ENCODE measurements around the gene AKIRIN2. TPM values are rescaled to one million over a fixed set of nuclear protein-coding genes. Genes with fewer than 3 reads are reported as not detected.

Gene AKIRIN2
- total RNA-seq, 1 donor from 2014 or later, result 76.4 TPM

DNA sequence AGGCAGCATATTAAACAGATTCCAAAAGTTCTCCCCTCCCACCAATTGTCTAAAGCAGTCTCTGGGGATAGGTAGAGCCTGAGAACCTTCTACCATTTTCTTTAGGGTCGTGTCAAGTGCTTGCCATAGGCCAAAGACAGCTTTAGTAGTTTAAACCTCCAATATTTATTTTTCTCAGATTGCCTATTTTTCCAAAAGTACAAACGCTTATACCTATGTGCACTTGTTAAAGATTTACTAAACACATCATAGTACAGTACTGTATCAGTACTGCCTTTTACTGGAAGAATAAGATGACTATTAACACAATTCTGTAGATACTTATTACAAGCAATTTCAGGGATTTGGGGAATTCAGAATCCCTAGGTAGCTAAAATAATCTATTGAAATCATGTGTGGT lies 29.4 kb downstream of the AKIRIN2 start:
- DNase-seq, result no peak
- no peak for ATAC-seq (ENCODE audit: low read depth)
- POLR2A ChIA-PET, result interaction anchor here (0.7 kb wide), 2 partner anchors 12 to 29 kb away, joined by 3 to 6 read pairs; no protein-coding TSS in a partner anchor
- TF ChIP-seq, protein P1, sequence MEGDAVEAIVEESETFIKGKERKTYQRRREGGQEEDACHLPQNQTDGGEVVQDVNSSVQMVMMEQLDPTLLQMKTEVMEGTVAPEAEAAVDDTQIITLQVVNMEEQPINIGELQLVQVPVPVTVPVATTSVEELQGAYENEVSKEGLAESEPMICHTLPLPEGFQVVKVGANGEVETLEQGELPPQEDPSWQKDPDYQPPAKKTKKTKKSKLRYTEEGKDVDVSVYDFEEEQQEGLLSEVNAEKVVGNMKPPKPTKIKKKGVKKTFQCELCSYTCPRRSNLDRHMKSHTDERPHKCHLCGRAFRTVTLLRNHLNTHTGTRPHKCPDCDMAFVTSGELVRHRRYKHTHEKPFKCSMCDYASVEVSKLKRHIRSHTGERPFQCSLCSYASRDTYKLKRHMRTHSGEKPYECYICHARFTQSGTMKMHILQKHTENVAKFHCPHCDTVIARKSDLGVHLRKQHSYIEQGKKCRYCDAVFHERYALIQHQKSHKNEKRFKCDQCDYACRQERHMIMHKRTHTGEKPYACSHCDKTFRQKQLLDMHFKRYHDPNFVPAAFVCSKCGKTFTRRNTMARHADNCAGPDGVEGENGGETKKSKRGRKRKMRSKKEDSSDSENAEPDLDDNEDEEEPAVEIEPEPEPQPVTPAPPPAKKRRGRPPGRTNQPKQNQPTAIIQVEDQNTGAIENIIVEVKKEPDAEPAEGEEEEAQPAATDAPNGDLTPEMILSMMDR (IDR thresholded peaks at IDR 0.05), result no peak
- no peak overlapping the region for H3K4me3 Mint-ChIP-seq
- peaks cover 73% of the 10 kb centered on the region for H3K36me3 Mint-ChIP-seq (ENCODE audit: low read depth)
- no peak overlapping the region for H3K27ac Mint-ChIP-seq
- peaks cover 13% of the 10 kb centered on the region for H3K4me1 Mint-ChIP-seq
- intact Hi-C loops (cut with micrococcal nuclease), result no loop called here
- CTCF ChIA-PET, result no interaction called here
- H3K9me3 Mint-ChIP-seq, result no peaks in the 10 kb centered on the region
- no peaks in the 10 kb centered on the region for H3K27me3 Mint-ChIP-seq

DNA sequence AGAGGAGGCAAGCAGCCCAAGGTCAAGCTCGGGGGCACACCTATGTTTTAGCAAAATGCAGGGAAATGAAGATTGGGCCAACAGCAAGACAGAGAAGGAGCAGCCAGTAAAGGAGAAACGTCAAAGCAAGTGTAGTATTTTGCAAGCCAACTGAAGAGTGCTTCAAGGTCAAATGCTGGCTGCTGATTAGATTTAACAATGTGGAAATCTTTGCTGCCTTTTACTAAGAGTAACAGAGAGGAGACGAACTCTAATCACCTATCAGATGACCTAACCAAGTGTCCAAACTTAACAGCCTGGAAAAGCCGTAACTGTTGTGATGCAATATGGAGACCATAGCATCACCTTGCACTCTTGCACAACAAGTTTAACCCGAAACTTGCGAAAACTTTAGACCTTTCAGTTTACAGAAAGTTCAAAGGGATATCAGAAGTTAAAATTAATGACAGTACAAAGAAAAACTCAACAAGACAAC lies 30.4 kb downstream of the AKIRIN2 start:
- no peak for ATAC-seq (ENCODE audit: low read depth)
- Mint-ChIP-seq H3K9me3 (no peaks in the 10 kb centered on the region), H3K4me3 (no peak overlapping the region), H3K4me1 (peaks cover 13% of the 10 kb centered on the region), H3K27me3 (no peaks in the 10 kb centered on the region), H3K36me3 (ENCODE audit: low read depth) (peaks cover 75% of the 10 kb centered on the region), H3K27ac (no peak overlapping the region)
- POLR2A ChIA-PET, result interaction anchor here (0.5 kb wide), 1 partner anchor 20 kb away, joined by 4 read pairs; no protein-coding TSS in a partner anchor
- DNase-seq, result no peak
- CTCF ChIA-PET, result no interaction called here
- TF ChIP-seq, protein P1 (IDR thresholded peaks at IDR 0.05), result no peak
- intact Hi-C loops (cut with micrococcal nuclease), result no loop called here

DNA sequence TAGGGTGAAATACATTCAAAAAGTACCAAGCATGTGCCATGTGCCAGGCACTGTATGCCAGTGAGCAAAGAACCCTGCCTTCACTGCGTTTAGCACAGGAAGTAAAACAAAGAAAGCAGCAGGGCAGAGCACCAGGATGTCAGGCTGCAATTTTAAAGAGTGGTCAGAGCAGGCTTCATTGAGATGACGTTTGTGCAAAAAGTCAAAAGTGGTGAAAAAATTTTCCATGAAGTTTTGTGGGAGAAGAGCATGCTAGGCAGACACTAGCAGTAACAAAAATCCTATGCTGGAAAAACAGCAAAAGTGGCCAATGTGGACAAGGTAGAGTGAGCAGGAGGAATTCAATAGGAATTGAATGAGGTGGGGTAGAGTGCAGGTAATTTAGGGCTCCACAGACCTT lies 31.3 kb downstream of the AKIRIN2 start:
- ChIA-PET CTCF (no interaction called here), POLR2A (no interaction called here)
- Mint-ChIP-seq H3K4me3 (no peak overlapping the region), H3K27me3 (no peaks in the 10 kb centered on the region), H3K27ac (peak overlapping the region; percentile 8), H3K4me1 (peaks cover 13% of the 10 kb centered on the region), H3K36me3 (ENCODE audit: low read depth) (peaks cover 69% of the 10 kb centered on the region), H3K9me3 (no peaks in the 10 kb centered on the region)
- DNase-seq (no peak), ATAC-seq (ENCODE audit: low read depth) (no peak)
- intact Hi-C loops (cut with micrococcal nuclease), result no loop called here
- TF ChIP-seq, protein P1 (IDR thresholded peaks at IDR 0.05), result no peak

DNA sequence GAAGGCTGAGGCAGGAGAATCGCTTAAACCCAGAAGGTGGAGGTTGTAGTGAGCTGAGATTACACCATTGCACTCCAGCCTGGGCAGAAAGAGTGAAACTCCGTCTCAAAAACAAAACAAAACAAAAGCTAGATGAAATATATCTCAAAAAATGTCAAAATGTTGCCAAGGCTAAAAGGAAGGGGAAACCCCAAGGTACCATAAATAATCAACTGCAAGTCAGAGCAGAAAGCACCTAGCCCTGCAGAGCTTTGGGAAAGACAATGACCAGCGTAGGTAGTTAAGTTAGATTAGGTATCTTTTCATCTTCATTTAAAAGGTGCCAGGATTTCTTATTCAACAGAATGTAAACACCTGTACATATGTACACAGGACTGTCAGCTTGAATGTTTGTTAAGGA lies 33.0 kb downstream of the AKIRIN2 start:
- TF ChIP-seq, protein P1 (IDR thresholded peaks at IDR 0.05), result no peak
- H3K36me3 Mint-ChIP-seq (ENCODE audit: low read depth), result peaks cover 59% of the 10 kb centered on the region

DNA sequence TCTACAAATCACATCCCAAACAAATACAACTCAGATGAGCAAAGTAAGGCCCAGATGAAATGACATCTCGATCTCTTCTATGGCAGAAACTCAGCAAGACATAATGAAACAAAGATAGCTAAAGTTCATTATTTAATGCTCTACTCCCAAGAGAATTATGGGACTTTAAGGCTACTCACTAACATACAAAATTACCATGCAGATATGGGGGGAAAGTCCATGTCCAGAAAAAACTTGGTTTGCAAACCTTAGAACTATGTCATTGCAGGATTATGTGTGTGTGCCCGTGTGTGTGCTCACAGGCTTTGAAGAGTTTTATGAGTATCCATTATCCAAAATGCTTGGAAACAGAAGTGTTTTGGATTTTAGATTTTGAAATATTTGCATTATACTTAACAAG lies 34.0 kb downstream of the AKIRIN2 start:
- Mint-ChIP-seq H3K27ac (no peak overlapping the region), H3K27me3 (no peaks in the 10 kb centered on the region), H3K9me3 (no peaks in the 10 kb centered on the region), H3K36me3 (ENCODE audit: low read depth) (peaks cover 61% of the 10 kb centered on the region), H3K4me1 (peaks cover 13% of the 10 kb centered on the region), H3K4me3 (no peak overlapping the region)
- ATAC-seq (ENCODE audit: low read depth) (no peak), DNase-seq (no peak)
- TF ChIP-seq, protein P1 (IDR thresholded peaks at IDR 0.05), result no peak
- intact Hi-C loops (cut with micrococcal nuclease), result loop anchor here (10.0 kb wide), 1 partner anchor 1207 kb away; no protein-coding TSS in a partner anchor
- CTCF ChIA-PET, result interaction anchor here (0.7 kb wide), 1 partner anchor 530 kb away, joined by 3 read pairs; no protein-coding TSS in a partner anchor
- POLR2A ChIA-PET, result no interaction called here

More for the DNA sequence above, 33.0 kb downstream of the AKIRIN2 start:
- no peaks in the 10 kb centered on the region for H3K9me3 Mint-ChIP-seq
- H3K27ac Mint-ChIP-seq, result no peak overlapping the region
- intact Hi-C loops (cut with micrococcal nuclease), result loop anchor here (10.0 kb wide), 1 partner anchor 1206 kb away; no protein-coding TSS in a partner anchor
- ATAC-seq (ENCODE audit: low read depth) (no peak), DNase-seq (no peak)
- no peaks in the 10 kb centered on the region for H3K27me3 Mint-ChIP-seq
- POLR2A ChIA-PET, result interaction anchor here (0.8 to 1.1 kb wide), 2 partner anchors 33 to 123 kb away, joined by 3 to 4 read pairs; partner anchors contain the start of gene AKIRIN2
- CTCF ChIA-PET, result no interaction called here
- peaks cover 13% of the 10 kb centered on the region for H3K4me1 Mint-ChIP-seq
- no peak overlapping the region for H3K4me3 Mint-ChIP-seq

All from activated B cell treated with CpG ODN at 0.5 μM for 24 hours (primary cell).